ENCODE measurements around the gene PGBD2. TPM values are rescaled to one million over a fixed set of nuclear protein-coding genes. Genes with fewer than 3 reads are reported as not detected.

PGBD2 gene
- total RNA-seq, 1 donor from 2014 or later, result 10.8 TPM

GRCh38 chr1:248890549-248891498 lies 15.2 kb upstream of the PGBD2 start:
- Mint-ChIP-seq H3K27ac (ENCODE audit: unreplicated experiment) (no peak overlapping the region), H3K4me1 (no peaks in the 10 kb centered on the region), H3K36me3 (ENCODE audit: low read depth) (no peaks in the 10 kb centered on the region), H3K9me3 (no peaks in the 10 kb centered on the region), H3K27me3 (ENCODE audit: low read depth) (peaks cover 38% of the 10 kb centered on the region), H3K4me3 (no peak overlapping the region)
- no peak for TF ChIP-seq CTCF (conservative IDR thresholded peaks at IDR 0.05)
- no peak for DNase-seq (ENCODE audit: low read depth, low spot score)

DNA sequence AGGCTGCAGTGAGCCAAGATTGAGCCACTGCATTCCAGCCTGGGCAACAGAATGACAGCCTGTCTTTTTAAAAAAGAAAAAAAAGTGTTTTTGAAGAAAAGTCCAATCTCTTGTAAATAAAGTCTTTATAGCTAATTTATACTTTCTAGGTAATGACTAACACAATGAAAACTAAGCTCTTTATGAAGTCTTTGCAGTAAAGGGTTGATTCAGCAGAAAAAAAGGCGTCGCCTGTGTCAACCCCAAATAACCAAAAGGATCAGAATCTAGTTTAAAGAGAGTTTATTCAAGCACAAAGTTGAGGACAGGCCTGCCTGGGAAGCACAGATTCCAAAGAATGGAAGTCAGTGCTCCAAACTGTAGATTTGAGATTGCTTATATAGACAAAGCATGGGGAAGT lies 14.3 kb upstream of the PGBD2 start:
- no peaks in the 10 kb centered on the region for H3K9me3 Mint-ChIP-seq
- H3K27ac Mint-ChIP-seq (ENCODE audit: unreplicated experiment), result no peak overlapping the region
- no peaks in the 10 kb centered on the region for H3K4me1 Mint-ChIP-seq
- H3K36me3 Mint-ChIP-seq (ENCODE audit: low read depth), result no peaks in the 10 kb centered on the region
- no peak for TF ChIP-seq CTCF (conservative IDR thresholded peaks at IDR 0.05)
- no peak overlapping the region for H3K4me3 Mint-ChIP-seq
- DNase-seq (ENCODE audit: low read depth, low spot score), result no peak
- H3K27me3 Mint-ChIP-seq (ENCODE audit: low read depth), result peaks cover 45% of the 10 kb centered on the region

DNA sequence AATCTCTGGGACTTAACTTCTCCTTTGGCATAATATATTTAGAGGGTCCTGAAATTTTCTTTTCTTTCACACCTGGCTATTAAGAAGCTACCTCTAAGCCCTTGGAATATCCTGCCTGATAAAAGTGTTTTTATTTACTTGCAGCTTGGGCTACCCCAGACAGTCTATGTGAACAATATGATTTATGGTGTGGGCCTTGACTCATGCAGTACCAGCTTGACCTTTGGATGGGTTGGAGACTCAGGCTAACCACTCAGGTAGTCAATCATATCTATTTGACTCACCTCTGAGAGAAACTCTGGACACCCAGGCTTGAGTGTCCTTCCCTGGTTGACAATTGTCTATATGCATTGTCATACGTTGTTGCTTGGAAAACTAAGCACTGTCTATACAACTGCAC lies 13.4 kb upstream of the PGBD2 start:
- Mint-ChIP-seq H3K4me3 (no peak overlapping the region), H3K4me1 (no peaks in the 10 kb centered on the region), H3K36me3 (ENCODE audit: low read depth) (no peaks in the 10 kb centered on the region), H3K27me3 (ENCODE audit: low read depth) (peaks cover 45% of the 10 kb centered on the region), H3K27ac (ENCODE audit: unreplicated experiment) (no peak overlapping the region), H3K9me3 (no peaks in the 10 kb centered on the region)
- no peak for DNase-seq (ENCODE audit: low read depth, low spot score)
- TF ChIP-seq CTCF (conservative IDR thresholded peaks at IDR 0.05), result no peak

DNA sequence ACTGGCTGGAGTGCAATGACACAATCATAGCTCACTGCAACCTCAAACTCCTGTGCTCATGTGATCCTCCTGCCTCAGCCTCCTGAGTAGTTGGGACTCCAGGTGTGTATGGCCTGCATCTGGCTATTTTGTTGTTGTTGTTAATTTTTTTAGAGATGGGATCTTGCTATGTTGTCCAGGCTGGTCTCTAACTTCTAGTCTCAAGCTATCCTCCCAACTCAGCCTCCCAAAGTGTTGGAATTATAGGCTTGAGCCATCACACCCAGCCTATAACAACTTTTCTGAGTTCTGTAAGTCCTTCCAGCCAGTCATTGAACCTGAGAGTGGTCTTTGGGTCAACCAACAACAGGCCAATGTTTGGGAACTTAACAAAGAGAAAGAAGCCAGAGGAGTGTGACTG lies 11.2 kb upstream of the PGBD2 start:
- no peak for DNase-seq (ENCODE audit: low read depth, low spot score)
- H3K4me1 Mint-ChIP-seq, result no peaks in the 10 kb centered on the region
- H3K27ac Mint-ChIP-seq (ENCODE audit: unreplicated experiment), result no peak overlapping the region
- TF ChIP-seq CTCF (conservative IDR thresholded peaks at IDR 0.05), result no peak
- no peaks in the 10 kb centered on the region for H3K36me3 Mint-ChIP-seq (ENCODE audit: low read depth)
- no peak overlapping the region for H3K4me3 Mint-ChIP-seq
- no peaks in the 10 kb centered on the region for H3K9me3 Mint-ChIP-seq
- H3K27me3 Mint-ChIP-seq (ENCODE audit: low read depth), result peaks cover 62% of the 10 kb centered on the region

DNA sequence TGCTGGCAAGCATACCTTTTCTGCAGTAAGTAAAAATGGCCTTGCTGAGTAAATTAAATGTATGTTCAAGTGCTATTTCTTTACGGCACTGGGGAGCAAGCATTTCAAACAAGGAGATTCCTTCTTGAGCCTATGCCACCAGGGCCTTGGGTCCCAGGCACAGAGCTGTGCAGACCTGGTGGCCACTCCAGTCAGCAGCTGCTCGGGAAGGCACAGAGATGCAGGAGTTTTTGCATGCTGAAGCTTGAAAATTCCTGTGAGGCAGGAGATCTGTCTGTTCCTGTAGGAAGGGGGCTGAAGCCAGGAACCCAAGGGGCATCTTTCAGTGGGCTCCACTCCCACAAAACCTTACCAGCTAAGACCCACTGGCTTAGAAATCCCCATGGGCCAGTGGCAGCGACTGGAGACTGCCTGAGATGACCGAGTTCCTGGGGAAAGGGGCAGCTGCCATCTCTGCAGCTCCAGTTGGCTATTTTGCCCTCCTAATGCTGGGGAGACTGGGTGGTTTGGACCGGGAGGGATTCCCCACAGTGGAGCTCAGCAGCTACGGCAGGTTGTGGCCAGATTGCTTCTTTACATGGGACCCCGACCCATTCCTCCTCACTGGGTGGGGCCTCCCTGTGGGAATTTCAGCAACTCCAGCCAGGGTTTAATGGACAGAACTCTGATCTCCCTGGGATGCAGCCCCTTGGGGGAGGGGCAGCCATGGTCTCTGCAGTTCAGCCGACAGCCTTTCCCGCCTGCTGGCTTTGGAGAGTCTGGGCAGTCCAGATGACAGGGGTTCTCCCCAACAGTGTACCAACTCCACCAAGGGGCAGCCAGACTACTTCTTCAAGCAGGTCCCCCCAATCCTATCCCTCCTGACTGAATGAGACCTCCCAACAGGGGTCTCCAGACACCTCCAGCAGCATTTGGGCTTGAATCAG lies 8.4 kb upstream of the PGBD2 start:
- peaks cover 72% of the 10 kb centered on the region for H3K27me3 Mint-ChIP-seq (ENCODE audit: low read depth)
- no peaks in the 10 kb centered on the region for H3K4me1 Mint-ChIP-seq
- no peak for TF ChIP-seq CTCF (conservative IDR thresholded peaks at IDR 0.05)
- no peaks in the 10 kb centered on the region for H3K36me3 Mint-ChIP-seq (ENCODE audit: low read depth)
- no peak overlapping the region for H3K4me3 Mint-ChIP-seq
- no peak for DNase-seq (ENCODE audit: low read depth, low spot score)
- H3K9me3 Mint-ChIP-seq, result no peaks in the 10 kb centered on the region
- no peak overlapping the region for H3K27ac Mint-ChIP-seq (ENCODE audit: unreplicated experiment)
